ENCODE data around the gene LRP1. TPM values are rescaled to one million over a fixed set of nuclear protein-coding genes. Genes with fewer than 3 reads are reported as not detected.

LRP1 gene
- total RNA-seq, 1 donor from 2014 or later: 253 TPM

DNA sequence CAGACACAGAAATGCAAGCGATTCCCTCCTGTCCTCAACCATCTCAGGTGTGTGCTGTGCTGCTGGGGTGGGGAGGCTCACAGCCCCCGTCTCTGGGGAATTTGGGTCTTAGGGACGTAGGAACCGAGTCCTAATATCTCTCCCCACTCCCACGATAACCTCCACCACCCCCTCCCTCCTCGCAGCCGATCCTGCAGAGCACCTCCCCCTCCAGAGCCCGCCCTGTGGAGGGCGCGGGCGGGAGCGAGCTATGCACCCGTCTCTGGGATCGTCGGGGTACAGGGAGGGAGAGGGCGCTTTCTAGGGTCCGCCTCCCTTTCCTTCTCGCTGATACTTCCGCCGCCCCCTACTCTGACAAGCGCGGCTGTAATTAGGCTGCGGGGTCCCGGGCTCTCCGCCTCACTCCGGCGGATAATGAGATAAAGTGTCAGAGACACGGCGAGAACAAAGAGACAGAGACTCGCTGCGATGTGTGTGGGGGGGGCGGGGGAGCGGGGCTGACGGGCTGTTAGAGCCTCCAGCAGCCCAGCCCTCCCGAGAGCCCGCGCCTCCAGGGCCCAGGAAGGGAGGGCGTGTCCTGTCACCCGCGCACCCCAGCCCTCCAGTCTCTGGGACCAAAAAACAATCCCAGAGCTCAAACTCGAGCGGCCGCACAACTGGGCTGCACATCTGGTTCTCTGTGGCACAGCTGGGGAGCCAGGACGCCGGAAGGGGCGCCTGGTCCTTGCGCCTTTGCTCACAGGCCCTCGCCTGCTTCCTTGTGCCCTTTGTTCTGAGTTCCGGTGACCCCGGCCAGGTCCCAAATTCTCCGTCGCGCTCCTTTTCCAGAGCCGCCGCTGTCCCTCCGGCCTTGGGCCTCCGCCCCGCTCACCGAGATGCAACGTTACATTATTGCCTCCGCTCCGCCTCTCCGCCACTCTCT is 109.9 kb downstream of the LRP1 start:
- TF ChIP-seq, protein P1, sequence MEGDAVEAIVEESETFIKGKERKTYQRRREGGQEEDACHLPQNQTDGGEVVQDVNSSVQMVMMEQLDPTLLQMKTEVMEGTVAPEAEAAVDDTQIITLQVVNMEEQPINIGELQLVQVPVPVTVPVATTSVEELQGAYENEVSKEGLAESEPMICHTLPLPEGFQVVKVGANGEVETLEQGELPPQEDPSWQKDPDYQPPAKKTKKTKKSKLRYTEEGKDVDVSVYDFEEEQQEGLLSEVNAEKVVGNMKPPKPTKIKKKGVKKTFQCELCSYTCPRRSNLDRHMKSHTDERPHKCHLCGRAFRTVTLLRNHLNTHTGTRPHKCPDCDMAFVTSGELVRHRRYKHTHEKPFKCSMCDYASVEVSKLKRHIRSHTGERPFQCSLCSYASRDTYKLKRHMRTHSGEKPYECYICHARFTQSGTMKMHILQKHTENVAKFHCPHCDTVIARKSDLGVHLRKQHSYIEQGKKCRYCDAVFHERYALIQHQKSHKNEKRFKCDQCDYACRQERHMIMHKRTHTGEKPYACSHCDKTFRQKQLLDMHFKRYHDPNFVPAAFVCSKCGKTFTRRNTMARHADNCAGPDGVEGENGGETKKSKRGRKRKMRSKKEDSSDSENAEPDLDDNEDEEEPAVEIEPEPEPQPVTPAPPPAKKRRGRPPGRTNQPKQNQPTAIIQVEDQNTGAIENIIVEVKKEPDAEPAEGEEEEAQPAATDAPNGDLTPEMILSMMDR (IDR thresholded peaks at IDR 0.05; ENCODE audit: unreplicated experiment): no peak
- peak overlapping the region; percentile 78 for H3K4me3 Mint-ChIP-seq
- peaks cover 88% of the 10 kb centered on the region for H3K27me3 Mint-ChIP-seq (ENCODE audit: low read depth)
- no peaks in the 10 kb centered on the region for H3K9me3 Mint-ChIP-seq
- H3K4me1 Mint-ChIP-seq: peaks cover 45% of the 10 kb centered on the region
- H3K27ac Mint-ChIP-seq: no peak overlapping the region
- H3K36me3 Mint-ChIP-seq: peaks cover 13% of the 10 kb centered on the region
- DNase-seq (ENCODE audit: low spot score in 2 of 2, unreplicated experiment in 2 of 2): no peak

GRCh38 chr12:57238854-57239554 is 110.7 kb downstream of the LRP1 start:
- no peaks in the 10 kb centered on the region for H3K9me3 Mint-ChIP-seq
- TF ChIP-seq, protein P1 (IDR thresholded peaks at IDR 0.05; ENCODE audit: unreplicated experiment): peak; percentile 100
- DNase-seq (ENCODE audit: low spot score in 2 of 2, unreplicated experiment in 2 of 2): peak; percentile 80 to 95
- peaks cover 48% of the 10 kb centered on the region for H3K4me1 Mint-ChIP-seq
- H3K4me3 Mint-ChIP-seq: peak overlapping the region; percentile 78
- H3K27me3 Mint-ChIP-seq (ENCODE audit: low read depth): peaks cover 96% of the 10 kb centered on the region
- peaks cover 7% of the 10 kb centered on the region for H3K36me3 Mint-ChIP-seq
- no peak overlapping the region for H3K27ac Mint-ChIP-seq

DNA sequence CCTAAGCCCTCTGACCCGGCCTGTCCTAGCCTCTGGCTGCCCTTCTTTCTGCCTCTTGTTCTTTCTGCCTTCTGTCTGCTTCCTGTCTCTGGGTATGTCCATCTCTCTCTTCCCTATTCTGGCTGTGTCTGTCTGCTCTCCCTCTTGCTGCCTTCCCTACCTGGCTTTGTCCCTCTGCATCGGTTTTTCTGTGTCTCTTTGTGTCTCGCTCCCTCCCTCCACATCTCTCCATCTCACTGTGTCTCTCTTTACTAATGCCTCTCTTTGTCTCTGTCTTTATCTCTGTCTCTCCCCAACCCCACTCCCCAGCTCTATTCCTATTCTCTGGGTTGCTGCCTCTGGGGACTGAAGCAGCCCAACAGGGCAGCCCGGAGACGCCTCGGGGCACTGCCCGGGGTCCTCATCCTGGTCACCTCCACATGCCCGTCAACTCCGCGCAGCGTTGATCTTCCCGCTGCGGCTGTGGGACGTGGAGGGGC is 111.3 kb downstream of the LRP1 start:
- Mint-ChIP-seq H3K27ac (no peak overlapping the region), H3K9me3 (no peaks in the 10 kb centered on the region), H3K36me3 (peaks cover under 1% of the 10 kb centered on the region), H3K4me3 (peak overlapping the region; percentile 78), H3K4me1 (peaks cover 48% of the 10 kb centered on the region), H3K27me3 (ENCODE audit: low read depth) (peaks cover 96% of the 10 kb centered on the region)
- no peak for DNase-seq (ENCODE audit: low spot score in 2 of 2, unreplicated experiment in 2 of 2)
- TF ChIP-seq, protein P1 (IDR thresholded peaks at IDR 0.05; ENCODE audit: unreplicated experiment): no peak

DNA sequence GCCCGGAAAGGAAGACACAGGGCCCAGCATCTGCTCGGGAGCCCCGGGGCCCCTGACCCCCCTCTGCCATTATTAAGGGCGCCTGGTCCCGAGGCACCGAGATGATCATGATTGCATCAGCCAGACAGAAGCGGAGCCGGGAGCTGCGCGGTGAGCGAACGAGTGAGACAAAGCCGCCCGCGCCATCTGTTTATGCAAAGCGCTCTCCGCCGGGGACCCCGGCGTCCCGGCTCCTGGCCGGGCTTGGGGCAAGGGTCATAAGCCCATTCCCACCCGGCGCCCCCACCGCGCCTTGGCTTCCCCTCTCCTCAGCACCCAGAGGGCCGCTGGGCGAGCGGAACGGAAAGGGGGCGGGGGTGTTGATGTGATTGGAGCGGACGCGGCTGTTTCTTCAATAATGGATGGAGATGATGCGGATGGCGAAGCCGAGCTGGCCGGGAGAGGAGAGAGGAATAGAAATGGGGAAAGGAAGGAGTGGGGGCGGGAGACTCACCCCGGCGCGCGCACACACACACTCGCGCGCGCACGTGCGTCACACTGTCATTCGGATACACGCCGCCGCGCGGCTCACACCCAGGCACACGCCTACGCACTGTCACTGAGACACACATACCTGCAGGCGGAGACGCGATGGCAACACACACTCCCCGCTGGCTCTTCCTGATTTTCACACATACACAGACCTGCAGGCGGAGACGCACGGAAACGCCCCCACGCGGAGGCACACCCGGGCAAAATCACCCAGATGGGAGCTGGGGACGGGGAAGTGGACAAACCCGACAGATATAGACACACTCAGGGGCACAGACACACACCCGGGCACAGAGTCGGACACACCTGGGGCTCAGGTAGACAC is 112.0 kb downstream of the LRP1 start:
- H3K4me3 Mint-ChIP-seq: peak overlapping the region; percentile 78
- H3K9me3 Mint-ChIP-seq: no peaks in the 10 kb centered on the region
- H3K4me1 Mint-ChIP-seq: peaks cover 48% of the 10 kb centered on the region
- H3K27me3 Mint-ChIP-seq (ENCODE audit: low read depth): peaks cover 93% of the 10 kb centered on the region
- TF ChIP-seq, protein P1 (IDR thresholded peaks at IDR 0.05; ENCODE audit: unreplicated experiment): no peak
- H3K27ac Mint-ChIP-seq: peak overlapping the region; percentile 34
- H3K36me3 Mint-ChIP-seq: no peaks in the 10 kb centered on the region
- DNase-seq (ENCODE audit: low spot score in 2 of 2, unreplicated experiment in 2 of 2): no peak

- peaks cover 86% of the 10 kb centered on the region for H3K27me3 Mint-ChIP-seq (ENCODE audit: low read depth)
- no peaks in the 10 kb centered on the region for H3K36me3 Mint-ChIP-seq
- DNase-seq (ENCODE audit: low spot score in 2 of 2, unreplicated experiment in 2 of 2): no peak
- H3K27ac Mint-ChIP-seq: no peak overlapping the region
- H3K4me1 Mint-ChIP-seq: peaks cover 48% of the 10 kb centered on the region
- peak overlapping the region; percentile 78 for H3K4me3 Mint-ChIP-seq
- TF ChIP-seq, protein P1 (IDR thresholded peaks at IDR 0.05; ENCODE audit: unreplicated experiment): no peak
- no peaks in the 10 kb centered on the region for H3K9me3 Mint-ChIP-seq
Observed at GRCh38 chr12:57240926-57241401, 112.7 kb downstream of the LRP1 start.
